A673 (cell line): ENCODE results near the gene VAMP3. TPM values are rescaled to one million over a fixed set of nuclear protein-coding genes. Genes with fewer than 3 reads are reported as not detected.

Experiments
- BruUV-seq: library from RNA; stranded (reverse); fragments of 400-500 nt; replicated peaks from 2 replicates; lab custom pipeline; 2021; lab: Mats Ljungman, UMichigan
- CTCF ChIA-PET: fragments of 300-600 bp; sonication (Branson Sonifier 250); formaldehyde crosslinking; loops from one replicate; lab custom pipeline; 2022; ENCODE audit warnings: antibody characterized with exemption; lab: Charles Lee
- POLR2A ChIA-PET: fragments of 300-600 bp; sonication (Branson Sonifier 250); formaldehyde crosslinking; loops from one replicate; lab custom pipeline; 2022; ENCODE audit warnings: antibody characterized with exemption; ENCODE audit not compliant: low non-redundant PET; lab: Charles Lee
- DNase-seq: peaks from one replicate; pipeline ENCODE4 v3.0.0-alpha.2; 2015; ENCODE audit warnings: low spot score
- H3K27ac ChIP-seq: fragments of 200-600 bp; sonication (generic); 2 replicates; pipeline ENCODE4 v1.5.1; 2016; ENCODE audit warnings: mixed run types, low read depth, mild to moderate bottlenecking, mixed read lengths, antibody characterized with exemption, low read length; ENCODE audit not compliant: poor library complexity, severe bottlenecking
- H3K27me3 ChIP-seq: fragments of 200-600 bp; sonication (generic); replicated peaks from 2 replicates; pipeline ENCODE4 v1.6.1; 2017; ENCODE audit warnings: mixed run types, low read depth, mild to moderate bottlenecking, mixed read lengths, antibody characterized with exemption, low read length; ENCODE audit not compliant: insufficient read depth, poor library complexity
- H3K36me3 ChIP-seq: fragments of 200-600 bp; sonication (generic); 2 replicates; pipeline ENCODE4 v1.6.1; 2016; ENCODE audit warnings: mixed run types, mild to moderate bottlenecking, mixed read lengths, antibody characterized with exemption, low read length; ENCODE audit not compliant: insufficient read depth, poor library complexity, severe bottlenecking
- H3K4me1 ChIP-seq: fragments of 200-600 bp; sonication (generic); 2 replicates; pipeline ENCODE4 v1.6.1; 2017; ENCODE audit warnings: mixed run types, mild to moderate bottlenecking, mixed read lengths, antibody characterized with exemption, low read length; ENCODE audit not compliant: insufficient read depth, poor library complexity, severe bottlenecking
- H3K4me3 ChIP-seq: fragments of 200-600 bp; sonication (generic); 2 replicates; pipeline ENCODE4 v1.5.1; 2016; ENCODE audit warnings: low read depth, mixed run types, mild to moderate bottlenecking, mixed read lengths, low read length; ENCODE audit not compliant: poor library complexity, severe bottlenecking
- H3K9me3 ChIP-seq: fragments of 200-600 bp; sonication (generic); 2 replicates; pipeline ENCODE4 v1.6.1; 2016; ENCODE audit warnings: mixed run types, low read depth, mild to moderate bottlenecking, mixed read lengths, antibody characterized with exemption, low read length; ENCODE audit not compliant: poor library complexity, severe bottlenecking
- CTCF ChIP-seq: fragments of 300-800, 200-600 bp; sonication (generic); conservative IDR thresholded peaks from 2 replicates; pipeline ENCODE4 v1.5.1; 2017; ENCODE audit warnings: low read depth, mild to moderate bottlenecking, antibody characterized with exemption, low read length, moderate library complexity, mixed read lengths
- EZH2 ChIP-seq: fragments of 200-600 bp; sonication (generic); IDR thresholded peaks from 2 replicates; pipeline ENCODE4 v1.6.1; 2017; ENCODE audit warnings: borderline replicate concordance, low read depth, mild to moderate bottlenecking, mixed read lengths, antibody characterized with exemption, low read length; ENCODE audit not compliant: poor library complexity, severe bottlenecking
- intact Hi-C: fragments of 100-400 bp; cut with micrococcal nuclease; formaldehyde crosslinking; loops from one replicate; pipeline ENCODE4 v1.10.0; 2022; ENCODE audit not compliant: unreplicated experiment
- total RNA-seq: library from RNA; stranded (reverse); gene quantifications from 2 replicates; pipeline ENCODE4 v1.2.3, GENCODE V29; 2021

The VAMP3 gene
- total RNA-seq, 1 experiment from 2014 or later = 76.2 TPM

GRCh38 chr1:7826363-7826762 lies 55.3 kb downstream of the VAMP3 start:
- no peaks in the 10 kb centered on the region for H3K36me3 ChIP-seq

GRCh38 chr1:7827126-7827955 lies 56.2 kb downstream of the VAMP3 start:
- no peak overlapping the region for H3K4me3 ChIP-seq
- no peaks in the 10 kb centered on the region for H3K9me3 ChIP-seq
- POLR2A ChIA-PET = no interaction called here
- no peak for TF ChIP-seq CTCF
- no peak overlapping the region for H3K27ac ChIP-seq
- no peaks in the 10 kb centered on the region for H3K36me3 ChIP-seq
- no peak for DNase-seq
- no peaks in the 10 kb centered on the region for H3K4me1 ChIP-seq
- no TSS peak for BruUV-seq
- CTCF ChIA-PET = no interaction called here
- intact Hi-C loops = no loop called here
- H3K27me3 ChIP-seq = no peaks in the 10 kb centered on the region

More at GRCh38 chr1:7826363-7826762, 55.3 kb downstream of the VAMP3 start:
- POLR2A ChIA-PET = no interaction called here
- Histone ChIP-seq H3K27ac (no peak overlapping the region), H3K27me3 (no peaks in the 10 kb centered on the region), H3K4me3 (no peak overlapping the region), H3K9me3 (no peaks in the 10 kb centered on the region), H3K4me1 (no peaks in the 10 kb centered on the region)
- intact Hi-C loops = no loop called here
- no TSS peak for BruUV-seq
- no peak for DNase-seq
- CTCF ChIA-PET = no interaction called here
- TF ChIP-seq CTCF (no peak), EZH2 (no peak)

Other genes with a start within 250 kb of the VAMP3 start
- 4.1 and 7.5 TPM in 2 replicates for gene PER3, start 13.0 kb downstream of the VAMP3 start, total RNA-seq
- gene UTS2, start 81.8 kb downstream of the VAMP3 start, total RNA-seq = 13.8 and 31.0 TPM in 2 replicates
- 1.4 and 1.8 TPM in 2 replicates for gene TNFRSF9, start 169.5 kb downstream of the VAMP3 start, total RNA-seq
- 352 and 358 TPM in 2 replicates for gene PARK7, start 190.4 kb downstream of the VAMP3 start, total RNA-seq